PC-9 (cell line): ENCODE data around the gene ITGB6.

ENCODE experiments used
- CTCF ChIP-seq: fragments of 200-600 bp; sonication (generic); conservative IDR thresholded peaks from 2 replicates; pipeline ENCODE4 v1.6.1; 2017; ENCODE audit warnings: mixed run types, antibody characterized with exemption, mild to moderate bottlenecking, moderate library complexity
- EZH2 ChIP-seq: fragments of 200-600 bp; sonication (generic); IDR thresholded peaks from 2 replicates; pipeline ENCODE4 v1.8.0; 2017; ENCODE audit warnings: antibody characterized with exemption, low read depth

GRCh38 chr2:160068906-160069305, 131.2 kb downstream of the ITGB6 start:
- no peak for TF ChIP-seq CTCF
- TF ChIP-seq EZH2: no peak
